Mesothelial cell of epicardium (in vitro differentiated cells): ENCODE results near the gene OR5A2. TPM values are rescaled to one million over a fixed set of nuclear protein-coding genes. Genes with fewer than 3 reads are reported as not detected.
"Not testable (repeated sequence)": the region's sequence is repeated elsewhere in the genome, so short reads cannot be mapped to it uniquely, and the experiment has no call there.

Experiments used
- DNase-seq, 2 experiments: peaks; one replicate each; pipeline ENCODE4 v3.0.0; 2021; ENCODE audit warnings: low spot score in 2 of 2; ENCODE audit not compliant: unreplicated experiment in 2 of 2
- H3K27ac Mint-ChIP-seq: 2 replicates; pipeline ENCODE4 v1.8.0; 2021; ENCODE audit warnings: mixed read lengths
- H3K27me3 Mint-ChIP-seq: 2 replicates; pipeline ENCODE4 v1.8.0; 2021; ENCODE audit warnings: low read depth, mixed read lengths
- H3K36me3 Mint-ChIP-seq: 2 replicates; pipeline ENCODE4 v1.8.0; 2021; ENCODE audit warnings: mixed read lengths
- H3K4me1 Mint-ChIP-seq: 2 replicates; pipeline ENCODE4 v1.8.0; 2021; ENCODE audit warnings: mixed read lengths
- H3K4me3 Mint-ChIP-seq: 2 replicates; pipeline ENCODE4 v1.8.0; 2021; ENCODE audit warnings: mild to moderate bottlenecking, moderate library complexity, mixed read lengths
- H3K9me3 Mint-ChIP-seq: 2 replicates; pipeline ENCODE4 v1.8.0; 2021; ENCODE audit warnings: mixed read lengths
- total RNA-seq: library from RNA; stranded (reverse); gene quantifications from 3 replicates; pipeline ENCODE4 v1.2.1, GENCODE V29; 2021
- TF ChIP-seq, protein P1 (sequence below): fragments of 200-600 bp; sonication (generic); IDR thresholded peaks from one replicate; pipeline ENCODE4 v1.5.0; 2021; ENCODE audit warnings: antibody characterized with exemption; ENCODE audit not compliant: unreplicated experiment

OR5A2 gene
- total RNA-seq, 1 donor from 2014 or later = not detected

- no peaks in the 10 kb centered on the region for H3K4me1 Mint-ChIP-seq
- no peaks in the 10 kb centered on the region for H3K36me3 Mint-ChIP-seq
- DNase-seq = no peak
- no peaks in the 10 kb centered on the region for H3K27me3 Mint-ChIP-seq
- TF ChIP-seq, protein P1, sequence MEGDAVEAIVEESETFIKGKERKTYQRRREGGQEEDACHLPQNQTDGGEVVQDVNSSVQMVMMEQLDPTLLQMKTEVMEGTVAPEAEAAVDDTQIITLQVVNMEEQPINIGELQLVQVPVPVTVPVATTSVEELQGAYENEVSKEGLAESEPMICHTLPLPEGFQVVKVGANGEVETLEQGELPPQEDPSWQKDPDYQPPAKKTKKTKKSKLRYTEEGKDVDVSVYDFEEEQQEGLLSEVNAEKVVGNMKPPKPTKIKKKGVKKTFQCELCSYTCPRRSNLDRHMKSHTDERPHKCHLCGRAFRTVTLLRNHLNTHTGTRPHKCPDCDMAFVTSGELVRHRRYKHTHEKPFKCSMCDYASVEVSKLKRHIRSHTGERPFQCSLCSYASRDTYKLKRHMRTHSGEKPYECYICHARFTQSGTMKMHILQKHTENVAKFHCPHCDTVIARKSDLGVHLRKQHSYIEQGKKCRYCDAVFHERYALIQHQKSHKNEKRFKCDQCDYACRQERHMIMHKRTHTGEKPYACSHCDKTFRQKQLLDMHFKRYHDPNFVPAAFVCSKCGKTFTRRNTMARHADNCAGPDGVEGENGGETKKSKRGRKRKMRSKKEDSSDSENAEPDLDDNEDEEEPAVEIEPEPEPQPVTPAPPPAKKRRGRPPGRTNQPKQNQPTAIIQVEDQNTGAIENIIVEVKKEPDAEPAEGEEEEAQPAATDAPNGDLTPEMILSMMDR = no peak
- H3K4me3 Mint-ChIP-seq = no peak overlapping the region
- peaks cover 41% of the 10 kb centered on the region for H3K9me3 Mint-ChIP-seq
- H3K27ac Mint-ChIP-seq = no peak overlapping the region
Measured at GRCh38 chr11:59380263-59381059, 45.8 kb downstream of the OR5A2 start.

GRCh38 chr11:59372324-59372723 lies 53.9 kb downstream of the OR5A2 start:
- H3K27ac Mint-ChIP-seq, H3K36me3 Mint-ChIP-seq, H3K4me1 Mint-ChIP-seq, H3K27me3 Mint-ChIP-seq, DNase-seq, H3K4me3 Mint-ChIP-seq: not testable (repeated sequence)
- peaks cover 64% of the 10 kb centered on the region for H3K9me3 Mint-ChIP-seq

DNA sequence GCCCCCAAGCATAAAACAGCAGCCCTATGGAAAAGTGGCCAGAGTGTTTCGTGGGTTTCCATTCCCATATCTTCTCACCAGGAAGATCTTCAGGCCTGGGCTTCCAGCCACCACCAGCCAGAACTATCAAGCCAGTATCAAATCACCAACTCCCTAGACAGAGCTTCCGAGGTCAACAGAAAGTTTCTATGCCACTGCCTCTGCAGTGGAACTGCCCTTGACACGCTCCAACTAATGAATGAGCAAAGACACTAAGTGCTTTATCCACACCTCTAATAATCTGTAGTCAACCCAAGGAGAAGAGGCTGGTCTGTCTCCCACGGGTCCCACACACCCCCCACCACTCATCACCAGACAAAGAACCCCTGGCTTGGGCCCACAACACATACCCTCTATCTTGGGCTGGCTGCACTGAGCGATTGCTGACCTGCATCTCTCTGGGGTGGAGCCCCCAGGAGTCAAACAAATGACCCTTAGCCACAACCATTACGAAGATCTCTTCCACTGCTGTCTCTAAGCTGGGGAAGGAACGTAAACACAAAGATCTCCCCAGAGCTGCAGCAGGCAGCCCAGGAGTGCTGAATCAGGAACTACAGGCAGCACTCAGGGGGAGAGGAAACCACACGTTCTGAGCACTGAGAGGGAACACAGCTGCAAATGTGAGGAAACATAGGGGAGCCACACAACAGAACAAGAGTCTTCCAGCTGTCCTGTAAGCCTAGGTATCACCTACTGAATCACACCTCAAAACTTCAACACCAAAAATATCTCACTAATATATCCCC lies 57.8 kb downstream of the OR5A2 start:
- Mint-ChIP-seq H3K36me3 (no peaks in the 10 kb centered on the region), H3K4me3 (no peak overlapping the region), H3K4me1 (no peaks in the 10 kb centered on the region), H3K9me3 (peaks cover 66% of the 10 kb centered on the region), H3K27ac (no peak overlapping the region), H3K27me3 (no peaks in the 10 kb centered on the region)
- TF ChIP-seq, protein P1 = no peak
- no peak for DNase-seq

Other genes with a start within 250 kb of the OR5A2 start
- gene MPEG1, start 213.5 kb downstream of the OR5A2 start, total RNA-seq = not detected in 3 replicates
- gene OR5AN1, start 67.5 kb downstream of the OR5A2 start, total RNA-seq = not detected in 3 replicates
- gene OR5A1, start 10.1 kb upstream of the OR5A2 start, total RNA-seq = not detected in 3 replicates
- not detected in 3 replicates for gene OR4D6, start 30.5 kb upstream of the OR5A2 start, total RNA-seq
- not detected in 3 replicates for gene OR4D10, start 46.9 kb upstream of the OR5A2 start, total RNA-seq
- gene OR4D11, start 77.2 kb upstream of the OR5A2 start, total RNA-seq = not detected in 3 replicates
- not detected in 3 replicates for gene OR4D9, start 85.1 kb upstream of the OR5A2 start, total RNA-seq
- gene OSBP, start 189.4 kb upstream of the OR5A2 start, total RNA-seq = 45.0 to 47.6 TPM (median 46.8 TPM) in 3 replicates
- gene PATL1, start 242.6 kb upstream of the OR5A2 start, total RNA-seq = 30.6 to 32.0 TPM (median 31.6 TPM) in 3 replicates